Placental pericyte (primary cell): ENCODE data around the gene RPS15. TPM values are rescaled to one million over a fixed set of nuclear protein-coding genes. Genes with fewer than 3 reads are reported as not detected.

Experiments used
- total RNA-seq: library from RNA; depleted of rRNA; stranded (reverse); fragments of >200 nt; gene quantifications from 2 replicates; pipeline ENCODE4 v1.2.3, GENCODE V29; 2012

RPS15 gene
- 569 and 1,207 TPM in 2 replicates for total RNA-seq

DNA sequence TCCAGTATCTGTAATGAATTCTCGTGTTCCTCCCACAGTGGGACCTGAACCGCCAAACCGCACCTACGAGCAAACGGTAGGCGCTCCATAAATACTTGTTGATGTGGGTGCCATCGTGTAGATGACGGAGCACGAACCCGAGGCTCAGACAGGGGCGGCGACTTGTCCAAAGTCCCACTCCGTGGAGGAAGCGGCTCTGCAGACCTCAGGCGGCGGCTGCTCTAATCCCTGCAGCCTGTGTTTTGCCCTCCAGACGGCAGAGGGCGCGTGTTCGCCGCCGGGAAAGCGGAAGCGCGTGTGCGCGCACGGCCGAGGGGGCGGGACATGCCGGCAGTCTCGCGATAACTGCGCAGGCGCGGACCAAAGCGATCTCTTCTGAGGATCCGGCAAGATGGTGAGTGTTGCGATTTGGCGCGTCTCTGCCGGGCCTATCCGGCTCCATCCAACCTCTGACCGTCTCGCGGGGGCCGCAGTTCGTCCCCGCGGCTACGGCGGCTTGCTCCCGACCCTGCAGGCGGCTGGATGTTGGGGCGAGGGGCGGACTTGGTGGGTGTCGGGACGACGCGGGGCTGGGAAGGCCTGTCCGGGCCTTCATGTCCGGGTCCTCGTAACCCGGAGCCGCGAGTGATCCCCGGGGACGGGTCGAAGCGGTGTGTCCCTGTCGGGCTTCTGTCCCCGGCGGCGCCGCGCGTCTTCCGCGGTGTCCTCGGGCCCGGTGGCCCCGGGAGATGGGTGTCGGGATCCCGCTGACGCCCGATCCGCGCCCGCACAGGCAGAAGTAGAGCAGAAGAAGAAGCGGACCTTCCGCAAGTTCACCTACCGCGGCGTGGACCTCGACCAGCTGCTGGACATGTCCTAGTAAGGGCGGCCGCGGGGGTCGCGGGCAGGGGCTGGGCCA lies at the start of gene RPS15:
TSS of gene RPS15 (plus strand) at position 362 of the 898 bp plus-strand sequence. CDS start at position 392, 30 bp downstream.

DNA sequence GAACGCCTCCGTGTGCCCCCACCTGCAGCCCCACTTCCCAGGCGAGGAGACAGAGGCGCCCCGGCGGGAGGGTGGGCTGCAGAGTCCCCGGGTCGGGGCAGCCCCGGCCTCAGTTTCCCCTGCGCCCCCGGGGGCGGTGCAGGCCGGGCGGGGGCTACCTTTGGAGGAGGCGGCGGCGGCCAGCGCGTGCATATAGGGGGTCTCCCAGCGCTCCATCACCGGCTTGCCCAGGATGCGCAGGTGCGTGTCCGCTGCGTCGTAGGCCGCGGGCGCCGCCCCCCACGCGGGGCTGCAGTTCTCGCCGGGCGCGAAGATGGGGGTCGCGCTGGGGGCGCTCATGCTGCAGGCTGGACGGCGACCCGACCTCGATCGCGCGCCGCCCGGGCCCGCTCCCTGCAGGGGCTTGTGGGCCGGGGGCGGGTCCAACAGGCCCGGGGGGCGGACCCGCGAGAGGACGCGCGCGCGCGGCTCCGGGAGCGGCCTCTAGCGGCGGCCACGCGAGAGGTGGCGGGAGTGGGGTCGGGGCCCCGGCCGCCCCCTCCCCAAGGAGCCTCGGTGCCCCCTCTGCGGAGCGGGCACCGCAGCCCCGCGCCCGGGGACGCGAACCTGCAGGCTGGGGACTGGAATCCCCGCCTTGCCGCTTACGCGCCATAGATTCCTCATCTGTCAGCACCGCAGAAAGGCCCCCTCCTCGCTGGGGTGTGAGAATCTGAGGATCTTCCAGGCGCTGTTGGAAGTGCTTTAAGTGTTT lies 36.9 kb upstream of the RPS15 start, which contains the start of gene GAMT:
TSS of gene GAMT (minus strand) at position 405 of the 751 bp plus-strand sequence. CDS start at position 339, 66 bp downstream.

DNA sequence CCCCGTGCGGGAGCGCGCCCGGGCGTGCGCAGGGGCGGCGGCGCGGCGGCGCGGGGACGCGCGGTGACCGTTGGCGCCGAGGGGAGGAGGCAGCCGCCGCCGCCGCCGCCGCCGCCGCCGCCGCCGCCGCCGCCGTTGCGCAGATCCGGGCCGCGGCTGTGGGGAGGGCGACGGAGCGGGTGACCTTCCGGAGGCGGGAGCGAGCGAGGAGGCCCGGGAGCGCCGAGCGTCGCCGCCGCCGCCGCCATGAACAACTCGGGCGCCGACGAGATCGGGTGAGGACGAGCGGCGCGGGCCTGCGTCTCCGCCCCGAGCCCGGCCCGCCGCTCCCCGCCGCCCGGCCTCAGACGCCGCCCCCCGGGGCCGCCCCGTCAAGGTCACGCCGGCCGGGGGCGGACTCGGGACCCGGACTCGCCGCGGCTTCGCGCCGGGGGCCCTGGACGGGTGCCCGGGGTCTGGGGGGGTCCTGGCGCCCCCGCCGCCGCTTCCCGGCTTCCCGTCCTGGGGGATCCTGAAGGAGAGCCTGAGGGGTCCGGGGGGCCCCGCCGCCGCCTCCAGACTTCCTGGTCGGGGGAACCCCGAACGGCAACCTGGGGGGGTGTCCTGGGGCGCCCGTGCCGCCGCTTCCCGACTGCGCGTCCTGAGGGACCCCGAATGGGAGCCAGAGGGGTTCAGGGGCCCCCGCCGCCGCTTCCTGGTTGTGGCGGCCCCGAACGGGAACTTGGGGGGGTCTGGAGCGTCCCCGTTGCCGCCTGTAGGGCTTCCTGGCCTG lies 30.5 kb upstream of the RPS15 start, which contains the start of gene DAZAP1:
TSS of gene DAZAP1 (plus strand) at position 59 of the 772 bp plus-strand sequence. CDS start at position 247, 188 bp downstream.

DNA sequence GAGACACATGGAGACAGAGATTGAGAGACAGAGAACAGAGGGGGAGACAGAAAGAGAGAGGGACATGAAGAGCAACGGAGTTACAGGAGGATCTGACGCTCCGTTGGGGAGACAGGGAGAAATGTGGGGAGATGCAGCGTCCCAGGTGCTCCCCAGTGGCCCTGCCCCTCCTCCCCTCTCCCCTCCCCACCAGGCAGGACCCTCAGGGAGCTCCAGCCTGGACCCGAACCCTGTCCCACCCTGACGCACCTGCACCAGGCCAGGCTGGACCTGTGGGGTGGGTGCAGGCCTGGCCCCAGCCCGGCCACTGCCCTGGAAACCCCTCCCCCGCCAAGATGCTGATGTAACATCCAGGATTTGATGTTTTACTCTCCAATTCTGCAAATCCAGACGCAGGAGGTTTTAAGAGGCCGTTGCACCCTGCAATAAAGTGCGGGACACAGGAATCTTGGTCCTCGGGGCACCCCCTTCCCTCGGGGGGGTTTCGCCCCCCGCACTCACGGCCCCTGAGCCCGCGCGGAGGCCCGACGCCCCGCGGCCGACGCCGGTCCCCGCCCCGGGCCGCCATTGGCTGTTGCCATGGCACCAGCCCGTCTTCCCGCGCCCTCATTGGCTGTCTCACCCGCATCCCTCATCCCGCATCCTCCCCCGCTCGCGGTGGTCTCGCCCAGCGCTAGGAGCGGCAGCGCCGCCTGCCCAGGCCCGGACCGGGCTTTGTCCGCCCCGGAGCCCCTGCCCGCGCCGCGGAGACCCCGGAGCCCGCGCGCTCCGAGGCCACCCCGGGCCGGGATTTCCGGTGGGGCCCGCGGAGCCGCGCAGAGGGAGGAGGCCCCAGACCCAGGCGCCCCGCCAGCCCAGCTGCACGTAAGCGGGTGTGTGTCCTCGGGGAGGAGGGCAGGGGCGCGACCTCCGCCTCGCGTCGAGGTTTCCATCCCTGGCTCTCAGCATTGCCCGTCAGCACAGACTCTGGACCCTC lies 11.6 kb downstream of the RPS15 start, which contains the start of gene APC2:
TSS of gene APC2 (plus strand) at position 655 of the 976 bp plus-strand sequence. CDS start 2,881 bp downstream, outside the sequence.

DNA sequence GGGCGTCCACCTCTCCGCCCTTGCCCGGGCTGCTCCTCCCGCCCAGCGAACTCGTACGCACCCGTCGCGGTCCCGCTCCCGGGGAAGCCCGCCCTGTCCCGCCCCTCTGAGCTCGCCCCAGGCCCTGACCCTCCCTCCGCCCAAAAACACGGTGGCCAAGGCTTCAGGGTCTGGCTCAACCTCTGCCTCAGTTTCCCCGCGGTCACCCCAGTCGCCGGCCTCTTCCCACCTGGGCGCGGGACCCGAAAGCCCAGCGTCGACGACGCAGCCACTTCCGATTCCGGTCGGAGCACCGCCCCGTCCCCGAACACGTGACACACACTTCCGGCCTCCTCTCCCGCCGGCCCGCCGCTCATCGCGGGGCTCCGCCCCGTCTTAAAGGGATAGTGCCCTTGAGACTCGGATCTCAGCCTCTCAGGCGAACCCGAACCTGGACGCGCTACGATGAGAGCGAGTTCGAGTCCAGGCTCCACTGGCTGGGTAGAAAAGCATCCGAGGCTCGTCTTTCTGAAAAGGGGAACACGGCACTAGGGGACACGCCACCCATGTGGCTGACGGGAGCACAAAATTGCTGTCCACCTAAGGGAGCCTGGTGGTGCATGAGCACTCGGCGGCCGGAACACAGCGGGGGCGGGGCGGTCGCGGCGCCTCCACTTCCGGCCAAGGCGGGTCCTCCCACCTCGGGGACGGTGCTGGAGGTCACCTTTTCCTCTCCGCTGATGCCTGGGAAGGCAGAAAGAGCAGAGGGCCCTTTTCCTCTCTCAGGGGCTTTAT lies 40.9 kb downstream of the RPS15 start, which contains the start of gene C19orf25:
TSS of gene C19orf25 (minus strand) at position 282 of the 774 bp plus-strand sequence. CDS start 312 bp downstream, outside the sequence.

Other genes with a start within 250 kb of the RPS15 start
- gene STK11, start 232.6 kb upstream of the RPS15 start, total RNA-seq: 107 and 110 TPM in 2 replicates
- 5.7 and 6.8 TPM in 2 replicates for gene CBARP, start 200.4 kb upstream of the RPS15 start, total RNA-seq
- gene ATP5F1D, start 196.6 kb upstream of the RPS15 start, total RNA-seq: 17.2 and 25.2 TPM in 2 replicates
- 28.2 TPM in 2 replicates for gene MIDN, start 189.8 kb upstream of the RPS15 start, total RNA-seq
- 199 and 402 TPM in 2 replicates for gene CIRBP, start 169.1 kb upstream of the RPS15 start, total RNA-seq
- 21.4 and 27.6 TPM in 2 replicates for gene FAM174C, start 162.9 kb upstream of the RPS15 start, total RNA-seq
- gene EFNA2, start 152.5 kb upstream of the RPS15 start, total RNA-seq: not detected in 2 replicates
- 57.3 and 87.5 TPM in 2 replicates for gene NDUFS7, start 54.5 kb upstream of the RPS15 start, total RNA-seq
- 35.0 and 41.1 TPM in 2 replicates for gene GAMT, start 36.9 kb upstream of the RPS15 start, total RNA-seq
- gene DAZAP1, start 30.8 kb upstream of the RPS15 start, total RNA-seq: 43.3 and 77.6 TPM in 2 replicates
- 0.14 and 0.22 TPM in 2 replicates for gene APC2, start 11.7 kb downstream of the RPS15 start, total RNA-seq
- gene C19orf25, start 40.8 kb downstream of the RPS15 start, total RNA-seq: 26.9 and 31.6 TPM in 2 replicates
- gene PCSK4, start 52.0 kb downstream of the RPS15 start, total RNA-seq: 0.57 and 3.5 TPM in 2 replicates
- 1.1 TPM in 2 replicates for gene REEP6, start 52.8 kb downstream of the RPS15 start, total RNA-seq
- gene ADAMTSL5, start 74.6 kb downstream of the RPS15 start, total RNA-seq: 6.3 and 10.7 TPM in 2 replicates
- not detected in 2 replicates for gene PLK5, start 85.7 kb downstream of the RPS15 start, total RNA-seq
- gene MEX3D, start 129.9 kb downstream of the RPS15 start, total RNA-seq: 23.2 and 98.2 TPM in 2 replicates
- 80.5 and 134 TPM in 2 replicates for gene MBD3, start 154.5 kb downstream of the RPS15 start, total RNA-seq
- gene UQCR11, start 167.1 kb downstream of the RPS15 start, total RNA-seq: 30.6 TPM in 2 replicates
- gene TCF3, start 214.2 kb downstream of the RPS15 start, total RNA-seq: 44.6 and 123 TPM in 2 replicates